Measurements from ENCODE around the gene NKX2-4. TPM values are rescaled to one million over a fixed set of nuclear protein-coding genes. Genes with fewer than 3 reads are reported as not detected.

NKX2-4 gene
- total and polyA plus RNA-seq, 2 donors (not counting 1 experiment from before 2014, with no cell fraction given), result not detected

GRCh38 chr20:21381619-21382018, 15.7 kb downstream of the NKX2-4 start:
- Histone ChIP-seq H2AFZ (ENCODE audit: insufficient read depth, low read depth, low read length, poor library complexity, severe bottlenecking) (no peak overlapping the region), H3K36me3 (replicated peaks in 1 of 2; ENCODE audit: control extremely low read depth in 1 of 2, control insufficient read depth in 1 of 2, extremely low read depth in 1 of 2, insufficient read depth in 2 of 2, low read length in 1 of 2) (peaks cover 7 to 47% of the 10 kb centered on the region in 2 experiments), H3K4me3 (ENCODE audit: control extremely low read depth in 1 of 5, extremely low read depth in 1 of 5, insufficient read depth in 1 of 5, low read depth in 2 of 5, low read length in 4 of 5) (no peak overlapping the region), H3K4me1 (ENCODE audit: control insufficient read depth in 2 of 2, insufficient read depth in 2 of 2, low read length in 2 of 2) (no peaks in the 10 kb centered on the region), H3K27ac (ENCODE audit: low read length in 2 of 2) (no peak overlapping the region), H3K9ac (ENCODE audit: low read length) (no peak overlapping the region), H4K20me1 (ENCODE audit: control insufficient read depth, insufficient read depth, low read length, poor library complexity, severe bottlenecking) (peaks cover 22% of the 10 kb centered on the region), H3K9me3 (ENCODE audit: control extremely low read depth in 1 of 3, control insufficient read depth in 2 of 3, insufficient read depth in 1 of 3, low read length in 2 of 3) (no peaks in the 10 kb centered on the region), H3K4me2 (replicated peaks; ENCODE audit: low read depth, low read length, poor library complexity, severe bottlenecking) (no peak overlapping the region), H3K27me3 (replicated peaks in 1 of 4; ENCODE audit: control extremely low read depth in 1 of 4, control insufficient read depth in 3 of 4, insufficient read depth in 4 of 4, low read length in 3 of 4) (no peaks in the 10 kb centered on the region), H3K79me2 (ENCODE audit: control insufficient read depth, insufficient read depth, low read length) (no peaks in the 10 kb centered on the region)
- Mint-ChIP-seq H3K27me3 (no peaks in the 10 kb centered on the region), H3K4me1 (no peaks in the 10 kb centered on the region), H3K4me3 (no peak overlapping the region), H3K9me3 (ENCODE audit: insufficient read depth) (no peaks in the 10 kb centered on the region), H3K27ac (no peak overlapping the region)
- no peak for ATAC-seq (ENCODE audit: low read depth)
- no CpG with 5 or more reads among the region's 1 CpG for WGBS (ENCODE audit: insufficient coverage)
- DNase-seq, result no peak
- ChIA-PET POLR2A (no interaction called here), CTCF (no interaction called here)
- intact Hi-C loops (cut with micrococcal nuclease), result no loop called here
- TF ChIP-seq CTCF (IDR thresholded peaks at IDR 0.05) (no peak), EZH2 (IDR thresholded peaks at IDR 0.05; ENCODE audit: borderline replicate concordance, insufficient read depth, low read depth, low read length, poor library complexity, severe bottlenecking) (no peak)

- Histone ChIP-seq H3K4me3 (ENCODE audit: control extremely low read depth in 1 of 5, extremely low read depth in 1 of 5, insufficient read depth in 1 of 5, low read depth in 2 of 5, low read length in 4 of 5) (no peak overlapping the region), H3K27ac (ENCODE audit: low read length in 2 of 2) (no peak overlapping the region), H4K20me1 (ENCODE audit: control insufficient read depth, insufficient read depth, low read length, poor library complexity, severe bottlenecking) (peaks cover 22% of the 10 kb centered on the region), H3K27me3 (replicated peaks in 1 of 4; ENCODE audit: control extremely low read depth in 1 of 4, control insufficient read depth in 3 of 4, insufficient read depth in 4 of 4, low read length in 3 of 4) (no peaks in the 10 kb centered on the region), H3K4me1 (ENCODE audit: control insufficient read depth in 2 of 2, insufficient read depth in 2 of 2, low read length in 2 of 2) (no peaks in the 10 kb centered on the region), H3K36me3 (replicated peaks in 1 of 2; ENCODE audit: control extremely low read depth in 1 of 2, control insufficient read depth in 1 of 2, extremely low read depth in 1 of 2, insufficient read depth in 2 of 2, low read length in 1 of 2) (peaks cover 4 to 42% of the 10 kb centered on the region in 2 experiments), H3K4me2 (replicated peaks; ENCODE audit: low read depth, low read length, poor library complexity, severe bottlenecking) (no peak overlapping the region), H3K79me2 (ENCODE audit: control insufficient read depth, insufficient read depth, low read length) (no peaks in the 10 kb centered on the region), H2AFZ (ENCODE audit: insufficient read depth, low read depth, low read length, poor library complexity, severe bottlenecking) (no peak overlapping the region), H3K9me3 (ENCODE audit: control extremely low read depth in 1 of 3, control insufficient read depth in 2 of 3, insufficient read depth in 1 of 3, low read length in 2 of 3) (no peaks in the 10 kb centered on the region), H3K9ac (ENCODE audit: low read length) (no peak overlapping the region)
- DNase-seq (no peak), ATAC-seq (ENCODE audit: low read depth) (no peak)
- Mint-ChIP-seq H3K9me3 (ENCODE audit: insufficient read depth) (no peaks in the 10 kb centered on the region), H3K27me3 (no peaks in the 10 kb centered on the region), H3K27ac (no peak overlapping the region), H3K4me1 (no peaks in the 10 kb centered on the region), H3K4me3 (no peak overlapping the region)
- intact Hi-C loops (cut with micrococcal nuclease), result no loop called here
- ChIA-PET POLR2A (no interaction called here), CTCF (no interaction called here)
- TF ChIP-seq EZH2 (IDR thresholded peaks at IDR 0.05; ENCODE audit: borderline replicate concordance, insufficient read depth, low read depth, low read length, poor library complexity, severe bottlenecking) (no peak), CTCF (IDR thresholded peaks at IDR 0.05) (no peak)
- no CpG with 5 or more reads among the region's 2 CpGs for WGBS (ENCODE audit: insufficient coverage)
Observed at GRCh38 chr20:21380711-21381110, 16.6 kb downstream of the NKX2-4 start.
